HAP-1 (cell line): Measurements from ENCODE around the gene FAM193B.
A peak's percentile ranks its signal among the peaks of the same experiment; 100 is the strongest.

Experiments used
- DNase-seq, 2 experiments: peaks; one replicate each; pipeline ENCODE4 v3.0.0-alpha.2; 2016 to 2020; ENCODE audit warnings: low spot score in 2 of 2
- H3K27me3 ChIP-seq: fragments of 250-450 bp; sonication (Bioruptor Pico); 2 replicates; pipeline ENCODE4 v1.5.1; 2020; ENCODE audit warnings: low read depth, mild to moderate bottlenecking, moderate library complexity
- H3K36me3 ChIP-seq: fragments of 250-450 bp; sonication (Bioruptor Pico); replicated peaks from 2 replicates; pipeline ENCODE4 v1.5.1; 2020; ENCODE audit warnings: mild to moderate bottlenecking
- H3K4me1 ChIP-seq: fragments of 250-450 bp; sonication (Bioruptor Pico); 2 replicates; pipeline ENCODE4 v1.5.1; 2020; ENCODE audit warnings: mild to moderate bottlenecking
- H3K4me3 ChIP-seq: fragments of 250-450 bp; sonication (Bioruptor Pico); 2 replicates; pipeline ENCODE4 v1.5.1; 2020; ENCODE audit warnings: mild to moderate bottlenecking, moderate library complexity
- H3K9me3 ChIP-seq: fragments of 250-450 bp; sonication (Bioruptor Pico); 2 replicates; pipeline ENCODE4 v1.5.1; 2020; ENCODE audit warnings: mild to moderate bottlenecking, moderate library complexity
- in situ Hi-C: fragments of 300-500 bp; cut with MboI; formaldehyde crosslinking; loops from 3 replicates; pipeline ENCODE4 v1.14.3; 2020; ENCODE audit warnings: low sequenced_read_pairs, inconsistent platforms, mixed read lengths

The FAM193B gene

GRCh38 chr5:177502886-177503285, 51.5 kb downstream of the FAM193B start:
- Histone ChIP-seq H3K4me1 (peaks cover 5% of the 10 kb centered on the region), H3K4me3 (no peak overlapping the region), H3K9me3 (no peaks in the 10 kb centered on the region), H3K27me3 (no peaks in the 10 kb centered on the region), H3K36me3 (no peaks in the 10 kb centered on the region)
- in situ Hi-C loops, result no loop called here
- no peak for DNase-seq

- Histone ChIP-seq H3K27me3 (no peaks in the 10 kb centered on the region), H3K4me3 (no peak overlapping the region), H3K36me3 (no peaks in the 10 kb centered on the region), H3K9me3 (no peaks in the 10 kb centered on the region), H3K4me1 (peaks cover 7% of the 10 kb centered on the region)
- DNase-seq, result no peak
- in situ Hi-C loops, result no loop called here
Measured at GRCh38 chr5:177501874-177502678, 52.3 kb downstream of the FAM193B start.

GRCh38 chr5:177500685-177501522, 53.5 kb downstream of the FAM193B start:
- Histone ChIP-seq H3K9me3 (no peaks in the 10 kb centered on the region), H3K36me3 (peaks cover 4% of the 10 kb centered on the region), H3K4me3 (no peak overlapping the region), H3K4me1 (peaks cover 14% of the 10 kb centered on the region), H3K27me3 (no peaks in the 10 kb centered on the region)
- in situ Hi-C loops, result no loop called here
- DNase-seq, result peak; percentile 75 to 97

- Histone ChIP-seq H3K36me3 (peaks cover 14% of the 10 kb centered on the region), H3K4me3 (no peak overlapping the region), H3K9me3 (no peaks in the 10 kb centered on the region), H3K27me3 (no peaks in the 10 kb centered on the region), H3K4me1 (peaks cover 24% of the 10 kb centered on the region)
- DNase-seq, result no peak
- in situ Hi-C loops, result no loop called here
Measured at GRCh38 chr5:177499842-177500241, 54.5 kb downstream of the FAM193B start.

DNA sequence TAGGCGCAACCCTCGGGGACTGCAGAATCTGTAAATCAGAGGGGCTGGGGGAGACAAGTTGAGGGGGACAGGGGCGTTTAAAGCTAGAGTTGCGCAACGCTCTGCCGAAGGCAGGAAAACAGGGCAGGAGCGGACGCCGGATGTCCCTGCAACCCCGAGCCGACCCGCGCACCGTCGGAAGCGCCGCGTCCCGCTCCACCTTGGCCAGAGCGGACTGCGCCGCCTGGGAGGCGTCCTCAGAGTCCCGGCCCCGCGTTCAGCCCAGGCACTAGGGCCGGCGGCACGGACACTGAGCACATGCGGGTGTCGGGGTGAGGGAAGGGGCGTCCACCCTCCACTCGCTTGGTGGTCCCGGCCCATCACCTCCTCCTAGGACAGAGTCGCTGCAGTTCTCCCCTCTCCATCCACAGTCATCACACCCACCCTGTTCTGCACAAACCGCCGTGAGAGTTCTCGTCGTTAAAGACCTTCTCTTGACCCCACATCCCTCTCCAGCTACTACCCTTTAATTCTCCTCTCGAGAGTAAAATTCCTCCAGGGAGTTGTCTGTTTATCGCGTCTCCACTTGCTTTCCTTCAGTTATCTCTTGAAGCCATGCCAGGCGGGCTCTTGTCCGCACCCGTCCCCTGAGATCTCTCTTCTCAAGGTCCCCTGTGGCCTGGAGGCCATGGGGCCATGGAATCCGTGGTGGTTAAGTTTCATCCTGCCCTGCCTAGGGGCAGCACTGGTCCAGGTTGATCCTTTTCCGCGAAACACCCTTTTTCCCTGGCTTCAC, 56.2 kb downstream of the FAM193B start:
- Histone ChIP-seq H3K4me3 (peak overlapping the region; percentile 71), H3K4me1 (peaks cover 25% of the 10 kb centered on the region), H3K27me3 (no peaks in the 10 kb centered on the region), H3K36me3 (peaks cover 22% of the 10 kb centered on the region), H3K9me3 (no peaks in the 10 kb centered on the region)
- in situ Hi-C loops, result no loop called here
- DNase-seq, result peak in 1 of 2 experiments; percentile 47

- peak; percentile 93 to 97 for DNase-seq
- peak within 1 kb of the TSS; percentile 71 for H3K4me3 ChIP-seq
- H3K27me3 ChIP-seq, result no peaks in the 10 kb centered on the region
- no peaks in the 10 kb centered on the region for H3K9me3 ChIP-seq
- H3K36me3 ChIP-seq, result peaks cover 28% of the 10 kb centered on the region
- peaks cover 25% of the 10 kb centered on the region for H3K4me1 ChIP-seq
- in situ Hi-C loops, result no loop called here
Measured at GRCh38 chr5:177497292-177498012, 56.9 kb downstream of the FAM193B start, which contains the start of gene PDLIM7. TSS of gene PDLIM7 (minus strand) at chr5:177497604. CDS start at chr5:177496512, 1,092 bp downstream.

DNA sequence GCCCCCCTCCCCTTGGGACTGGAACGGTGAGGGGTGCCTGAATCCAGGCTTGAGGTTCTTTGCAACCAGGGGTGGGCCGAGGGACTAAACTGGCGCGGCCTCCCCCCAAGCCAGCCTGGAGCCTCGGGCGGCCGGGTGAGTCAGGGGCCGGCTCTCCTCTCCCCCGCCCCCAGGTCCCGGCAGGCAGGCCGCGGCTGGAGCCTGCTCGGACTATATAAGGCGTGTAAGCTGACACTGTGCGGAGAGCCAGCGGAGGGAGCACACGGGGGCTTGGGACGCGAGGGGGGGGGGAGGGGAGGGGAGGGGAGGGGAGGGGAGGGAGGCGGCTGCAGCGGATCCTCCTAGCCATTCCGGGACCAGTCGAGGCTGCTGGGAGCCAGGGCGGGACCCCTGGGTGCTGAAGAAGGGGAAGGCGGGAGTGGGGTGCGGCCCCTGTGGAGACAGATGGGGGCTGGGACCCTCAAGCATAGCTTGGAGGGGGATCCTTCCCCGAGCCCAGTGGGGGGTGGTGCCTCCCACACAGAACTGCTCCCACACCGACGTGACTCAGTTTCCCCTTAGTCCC, 57.6 kb downstream of the FAM193B start:
- peaks cover 25% of the 10 kb centered on the region for H3K4me1 ChIP-seq
- in situ Hi-C loops, result no loop called here
- DNase-seq, result peak; percentile 89 to 91

DNA sequence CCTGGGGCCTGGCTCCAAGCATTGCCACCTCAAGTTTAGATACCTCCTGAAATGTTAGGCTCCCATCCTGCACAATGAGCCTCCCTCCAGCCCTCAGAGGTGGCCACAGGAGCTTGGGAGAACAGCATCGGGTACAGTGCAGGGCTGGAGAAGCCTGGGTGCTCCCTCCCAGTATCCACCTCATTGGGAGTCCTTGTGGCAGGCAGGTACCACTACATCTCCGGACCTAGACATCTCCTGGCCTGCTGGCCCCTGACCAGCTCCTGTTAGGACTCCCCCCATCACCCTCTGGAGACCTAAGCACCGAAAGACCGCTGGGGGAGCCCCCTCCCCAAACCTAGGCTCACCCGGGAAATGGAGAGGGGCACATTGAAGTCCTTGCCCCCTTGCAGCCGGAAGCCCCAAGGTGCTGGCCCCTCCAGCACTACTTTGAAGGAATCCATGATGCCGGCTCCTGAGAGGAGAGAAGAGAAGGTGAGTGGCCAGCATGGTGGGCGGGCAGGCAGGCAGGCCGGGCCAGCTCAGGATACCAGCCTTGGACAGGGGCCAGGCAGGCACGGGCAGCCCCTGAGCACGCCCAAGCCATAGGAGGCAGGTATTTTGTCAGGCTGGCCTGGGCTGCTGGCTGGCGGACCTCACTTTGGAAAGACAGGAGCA, 58.2 kb downstream of the FAM193B start:
- H3K4me1 ChIP-seq, result peaks cover 25% of the 10 kb centered on the region
- peak in 1 of 2 experiments; percentile 60 for DNase-seq
- H3K9me3 ChIP-seq, result no peaks in the 10 kb centered on the region
- in situ Hi-C loops, result no loop called here
- H3K4me3 ChIP-seq, result peak overlapping the region; percentile 71
- H3K27me3 ChIP-seq, result no peaks in the 10 kb centered on the region
- peaks cover 38% of the 10 kb centered on the region for H3K36me3 ChIP-seq

More for the DNA sequence above, 57.6 kb downstream of the FAM193B start:
- Histone ChIP-seq H3K4me3 (peak overlapping the region; percentile 71), H3K27me3 (no peaks in the 10 kb centered on the region), H3K9me3 (no peaks in the 10 kb centered on the region), H3K36me3 (peaks cover 33% of the 10 kb centered on the region)

GRCh38 chr5:177495243-177496060, 58.9 kb downstream of the FAM193B start:
- peak overlapping the region; percentile 71 for H3K4me3 ChIP-seq
- peak in 1 of 2 experiments; percentile 77 for DNase-seq
- no peaks in the 10 kb centered on the region for H3K27me3 ChIP-seq
- in situ Hi-C loops, result no loop called here
- peaks cover 45% of the 10 kb centered on the region for H3K36me3 ChIP-seq
- H3K9me3 ChIP-seq, result no peaks in the 10 kb centered on the region
- peaks cover 25% of the 10 kb centered on the region for H3K4me1 ChIP-seq

- H3K4me1 ChIP-seq, result peaks cover 25% of the 10 kb centered on the region
- peaks cover 52% of the 10 kb centered on the region for H3K36me3 ChIP-seq
- no peaks in the 10 kb centered on the region for H3K9me3 ChIP-seq
- H3K27me3 ChIP-seq, result no peaks in the 10 kb centered on the region
- H3K4me3 ChIP-seq, result no peak overlapping the region
- DNase-seq, result peak in 1 of 2 experiments; percentile 58
- in situ Hi-C loops, result no loop called here
Measured at GRCh38 chr5:177494346-177495195, 59.8 kb downstream of the FAM193B start.

GRCh38 chr5:177493795-177494345, 60.5 kb downstream of the FAM193B start:
- in situ Hi-C loops, result no loop called here
- no peaks in the 10 kb centered on the region for H3K9me3 ChIP-seq
- peaks cover 59% of the 10 kb centered on the region for H3K36me3 ChIP-seq
- peaks cover 25% of the 10 kb centered on the region for H3K4me1 ChIP-seq
- H3K27me3 ChIP-seq, result no peaks in the 10 kb centered on the region
- DNase-seq, result no peak
- H3K4me3 ChIP-seq, result no peak overlapping the region
